Omental fat pad (tissue), 4 donors: ENCODE data around the gene TRIO. TPM values are rescaled to one million over a fixed set of nuclear protein-coding genes. Genes with fewer than 3 reads are reported as not detected.
A peak's percentile ranks its signal among the peaks of the same experiment; 100 is the strongest.
"Not testable (repeated sequence)": the region's sequence is repeated elsewhere in the genome, so short reads cannot be mapped to it uniquely, and the experiment has no call there.

Experiments
- ATAC-seq: fragments of 150-250 bp; one replicate; pipeline ENCODE4 v1.9.1; 2016; ENCODE audit warnings: mild to moderate bottlenecking, moderate library complexity; ENCODE audit not compliant: low FRiP score
- DNase-seq: peaks from one replicate; pipeline ENCODE4 v3.0.0-alpha.2; 2019; ENCODE audit warnings: low spot score
- total RNA-seq, 4 donors: library from RNA; depleted of rRNA; stranded (reverse); fragments of >200 nt; gene quantifications; one replicate each; pipeline ENCODE4 v1.1.0, GENCODE V29; 2016
- TF ChIP-seq, protein P1 (sequence below), 3 donors: fragments of 450-650 bp; IDR thresholded peaks; one replicate each; pipeline ENCODE4 v1.5.1; 2016 to 2017; ENCODE audit warnings: antibody characterized with exemption in 3 of 3, mild to moderate bottlenecking in 3 of 3, moderate library complexity in 2 of 3

Gene TRIO
- 100 to 1,000 TPM; 125 to 370 (median 193) TPM for total RNA-seq

DNA sequence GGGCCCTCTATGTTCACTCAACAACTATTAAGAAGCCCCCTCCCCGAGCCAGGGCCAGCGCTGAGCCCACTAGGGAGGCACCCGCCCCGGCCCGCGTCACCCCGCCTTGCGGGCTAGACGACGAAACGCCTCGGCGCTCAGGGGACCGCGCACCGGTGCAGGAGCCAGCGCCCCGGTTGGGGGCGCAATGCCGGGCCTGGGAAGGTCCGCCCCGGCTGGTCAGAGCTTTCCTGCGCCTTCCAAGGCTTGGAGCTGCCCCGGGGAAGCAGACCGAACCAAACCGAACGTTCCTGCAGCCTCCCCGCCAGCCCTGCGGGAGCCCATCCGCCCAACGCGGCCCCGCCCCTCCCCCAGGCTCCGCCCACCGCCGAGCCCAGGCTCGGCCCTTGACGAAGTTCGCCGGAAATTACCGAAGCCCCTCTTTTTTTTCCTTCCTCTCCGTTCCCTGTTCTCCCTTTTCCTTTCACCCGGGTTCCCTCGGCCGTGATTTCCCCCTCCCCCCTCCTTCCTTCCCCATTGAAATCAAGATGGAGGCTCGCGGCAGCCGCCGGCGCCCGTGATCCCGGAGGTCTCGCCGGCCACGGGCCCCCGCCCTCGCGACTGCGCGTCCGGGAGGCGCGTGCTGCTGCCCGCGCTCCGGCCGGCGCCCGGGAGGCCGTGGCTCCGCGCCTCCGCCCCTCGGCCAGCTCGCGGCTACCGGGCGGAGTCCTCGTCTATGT lies at the start of gene TRIO:
TRIO (plus strand) TSS at position 516 of the 719 bp plus-strand sequence. CDS start 384 bp downstream, outside the sequence.
- TF ChIP-seq, protein P1, sequence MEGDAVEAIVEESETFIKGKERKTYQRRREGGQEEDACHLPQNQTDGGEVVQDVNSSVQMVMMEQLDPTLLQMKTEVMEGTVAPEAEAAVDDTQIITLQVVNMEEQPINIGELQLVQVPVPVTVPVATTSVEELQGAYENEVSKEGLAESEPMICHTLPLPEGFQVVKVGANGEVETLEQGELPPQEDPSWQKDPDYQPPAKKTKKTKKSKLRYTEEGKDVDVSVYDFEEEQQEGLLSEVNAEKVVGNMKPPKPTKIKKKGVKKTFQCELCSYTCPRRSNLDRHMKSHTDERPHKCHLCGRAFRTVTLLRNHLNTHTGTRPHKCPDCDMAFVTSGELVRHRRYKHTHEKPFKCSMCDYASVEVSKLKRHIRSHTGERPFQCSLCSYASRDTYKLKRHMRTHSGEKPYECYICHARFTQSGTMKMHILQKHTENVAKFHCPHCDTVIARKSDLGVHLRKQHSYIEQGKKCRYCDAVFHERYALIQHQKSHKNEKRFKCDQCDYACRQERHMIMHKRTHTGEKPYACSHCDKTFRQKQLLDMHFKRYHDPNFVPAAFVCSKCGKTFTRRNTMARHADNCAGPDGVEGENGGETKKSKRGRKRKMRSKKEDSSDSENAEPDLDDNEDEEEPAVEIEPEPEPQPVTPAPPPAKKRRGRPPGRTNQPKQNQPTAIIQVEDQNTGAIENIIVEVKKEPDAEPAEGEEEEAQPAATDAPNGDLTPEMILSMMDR (IDR thresholded peaks at IDR 0.05): no peak
- DNase-seq (peak; percentile 76), ATAC-seq (peak; percentile 81)

GRCh38 chr5:14097380-14097779 lies 45.8 kb upstream of the TRIO start:
- not testable (repeated sequence) for DNase-seq, ATAC-seq

DNA sequence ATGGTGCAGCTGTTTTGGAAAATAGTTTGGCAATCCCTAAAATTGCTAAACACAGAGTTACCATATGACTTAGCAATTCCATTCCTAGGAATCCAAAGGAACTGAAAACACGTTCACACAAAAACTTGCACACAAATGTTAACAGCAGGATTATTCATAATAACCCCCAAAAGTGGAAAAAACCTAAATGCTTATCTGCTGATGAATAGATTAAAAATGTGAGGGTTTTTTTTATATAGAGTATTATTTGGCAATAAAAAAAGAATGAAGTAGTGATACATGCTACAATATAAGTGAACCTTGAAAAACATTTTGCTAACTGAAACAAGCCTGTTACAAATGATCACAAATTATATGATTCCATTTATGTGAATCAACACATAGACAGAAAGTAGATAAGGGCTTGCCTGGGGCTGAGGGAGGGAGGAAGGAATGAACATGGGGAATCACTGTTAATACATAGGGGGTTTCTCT lies 45.1 kb upstream of the TRIO start:
- TF ChIP-seq, protein P1 (IDR thresholded peaks at IDR 0.05): no peak
- ATAC-seq: no peak
- DNase-seq: no peak

DNA sequence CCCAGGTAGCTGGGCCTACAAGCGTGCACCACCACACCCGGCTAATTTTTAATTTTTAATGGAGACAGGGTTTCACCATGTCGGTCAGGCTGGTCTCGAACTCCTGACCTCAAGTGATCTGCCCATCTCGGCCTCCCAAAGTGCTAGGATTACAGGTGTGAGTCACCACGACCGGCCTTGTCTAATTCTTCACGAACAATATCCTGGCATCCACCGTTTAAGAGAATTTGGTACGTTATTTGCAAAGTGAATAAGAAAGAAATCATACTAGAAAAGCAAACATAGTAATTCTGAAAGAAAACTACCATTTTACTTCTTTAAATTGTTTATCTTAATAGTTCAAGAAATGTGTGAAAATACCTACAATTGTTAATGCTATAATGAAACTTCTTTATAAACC lies 42.9 kb upstream of the TRIO start:
- no peak for DNase-seq
- TF ChIP-seq, protein P1 (IDR thresholded peaks at IDR 0.05): no peak
- ATAC-seq: no peak

DNA sequence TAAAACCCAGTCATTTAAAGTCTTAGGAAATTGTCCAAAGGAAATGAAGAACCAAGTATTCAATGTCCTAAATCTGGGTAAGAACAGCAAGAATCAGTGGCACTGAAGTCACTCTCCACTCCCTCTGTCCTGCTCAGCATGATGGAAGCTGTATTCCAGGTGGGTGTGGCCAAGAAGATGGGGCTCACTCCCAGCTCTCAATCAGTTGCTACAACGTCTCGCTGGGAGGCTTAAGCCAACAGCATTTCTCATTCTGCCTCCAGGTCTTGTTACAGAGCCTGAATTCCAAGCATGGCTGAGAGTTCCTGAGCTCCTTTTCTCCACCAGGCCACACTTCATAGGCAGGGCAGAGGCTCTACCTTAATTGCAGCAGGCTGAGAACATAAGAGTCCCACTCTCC lies 41.2 kb upstream of the TRIO start:
- DNase-seq (no peak), ATAC-seq (no peak)
- TF ChIP-seq, protein P1 (IDR thresholded peaks at IDR 0.05): no peak

- no peak for DNase-seq
- TF ChIP-seq, protein P1 (IDR thresholded peaks at IDR 0.05): no peak
Measured at GRCh38 chr5:14102666-14103065, 40.5 kb upstream of the TRIO start.

GRCh38 chr5:14105718-14106410 lies 37.3 kb upstream of the TRIO start:
- DNase-seq (no peak), ATAC-seq (peak; percentile 20)
- TF ChIP-seq, protein P1 (IDR thresholded peaks at IDR 0.05): no peak

More at GRCh38 chr5:14102666-14103065, 40.5 kb upstream of the TRIO start:
- ATAC-seq: no peak
